Astrocyte (in vitro differentiated cells and primary cell): ENCODE measurements around the gene ITPA. TPM values are rescaled to one million over a fixed set of nuclear protein-coding genes. Genes with fewer than 3 reads are reported as not detected.

Experiments
- DNase-seq: peaks from one replicate; pipeline ENCODE4 v3.0.0-alpha.2; 2010; ENCODE audit warnings: low read depth
- FAIRE-seq: peaks from 2 replicates; lab custom pipeline; 2011; peaks lifted over from hg19 to GRCh38; lab: Jason Lieb, UNC
- H2AFZ ChIP-seq: 2 replicates; pipeline ENCODE4 v1.6.0; 2012; ENCODE audit warnings: low read depth, low read length, inconsistent platforms
- H3K27ac ChIP-seq: 2 replicates; pipeline ENCODE4 v1.5.1; 2011; ENCODE audit warnings: low read depth, low read length, inconsistent platforms
- H3K27me3 ChIP-seq: 2 replicates; pipeline ENCODE4 v1.6.0; 2011; ENCODE audit warnings: low read length, inconsistent platforms; ENCODE audit not compliant: insufficient read depth
- H3K36me3 ChIP-seq: 2 replicates; pipeline ENCODE4 v1.5.1; 2011; ENCODE audit warnings: low read length, inconsistent platforms; ENCODE audit not compliant: insufficient read depth
- H3K4me1 ChIP-seq: 2 replicates; pipeline ENCODE4 v1.5.1; 2011; ENCODE audit warnings: low read length, inconsistent platforms; ENCODE audit not compliant: insufficient read depth
- H3K4me2 ChIP-seq: 2 replicates; pipeline ENCODE4 v1.6.0; 2012; ENCODE audit warnings: low read length, inconsistent platforms
- H3K4me3 ChIP-seq: 2 replicates; pipeline ENCODE4 v1.5.1; 2011; ENCODE audit warnings: low read depth, mild to moderate bottlenecking, low read length, inconsistent platforms; ENCODE audit not compliant: insufficient read depth
- H3K79me2 ChIP-seq: 2 replicates; pipeline ENCODE4 v1.6.0; 2012; ENCODE audit warnings: mild to moderate bottlenecking, low read length, inconsistent platforms; ENCODE audit not compliant: insufficient read depth
- H3K9ac ChIP-seq: 2 replicates; pipeline ENCODE4 v1.6.0; 2012; ENCODE audit warnings: mild to moderate bottlenecking, low read length, inconsistent platforms
- H3K9me3 ChIP-seq: 2 replicates; pipeline ENCODE4 v1.5.1; 2012; ENCODE audit warnings: low read depth, mild to moderate bottlenecking, low read length, inconsistent platforms; ENCODE audit not compliant: insufficient read depth
- H4K20me1 ChIP-seq: 2 replicates; pipeline ENCODE4 v1.6.0; 2012; ENCODE audit warnings: low read length, inconsistent platforms; ENCODE audit not compliant: insufficient read depth
- H3K27ac Mint-ChIP-seq: one replicate; pipeline ENCODE4 v1.8.0; 2021; ENCODE audit warnings: mild to moderate bottlenecking, mixed read lengths; ENCODE audit not compliant: unreplicated experiment
- H3K27me3 Mint-ChIP-seq: one replicate; pipeline ENCODE4 v1.8.0; 2021; ENCODE audit warnings: low read depth, mixed read lengths; ENCODE audit not compliant: unreplicated experiment
- H3K36me3 Mint-ChIP-seq: one replicate; pipeline ENCODE4 v1.8.0; 2021; ENCODE audit warnings: low read depth, mixed read lengths; ENCODE audit not compliant: unreplicated experiment
- H3K4me1 Mint-ChIP-seq: one replicate; pipeline ENCODE4 v1.8.0; 2021; ENCODE audit warnings: low read depth, mixed read lengths; ENCODE audit not compliant: unreplicated experiment
- H3K4me3 Mint-ChIP-seq: one replicate; pipeline ENCODE4 v1.8.0; 2021; ENCODE audit warnings: mild to moderate bottlenecking, moderate library complexity, mixed read lengths; ENCODE audit not compliant: unreplicated experiment
- H3K9me3 Mint-ChIP-seq: one replicate; pipeline ENCODE4 v1.8.0; 2021; ENCODE audit warnings: mild to moderate bottlenecking, mixed read lengths; ENCODE audit not compliant: unreplicated experiment
- EZH2 ChIP-seq: IDR thresholded peaks from 2 replicates; pipeline ENCODE4 v1.6.1; 2012; ENCODE audit warnings: mild to moderate bottlenecking, low read length, inconsistent platforms; ENCODE audit not compliant: insufficient read depth
- total RNA-seq: library from RNA; stranded (reverse); gene quantifications from 2 replicates; pipeline ENCODE4 v1.2.1, GENCODE V29; 2021
- TF ChIP-seq, protein P1 (sequence below): IDR thresholded peaks from 2 replicates; pipeline ENCODE4 v1.5.1; 2011; ENCODE audit warnings: low read depth, mild to moderate bottlenecking, inconsistent platforms, low read length, moderate library complexity; ENCODE audit not compliant: insufficient read depth

The ITPA gene
- total RNA-seq, 1 donor from 2014 or later: 55.5 TPM

DNA sequence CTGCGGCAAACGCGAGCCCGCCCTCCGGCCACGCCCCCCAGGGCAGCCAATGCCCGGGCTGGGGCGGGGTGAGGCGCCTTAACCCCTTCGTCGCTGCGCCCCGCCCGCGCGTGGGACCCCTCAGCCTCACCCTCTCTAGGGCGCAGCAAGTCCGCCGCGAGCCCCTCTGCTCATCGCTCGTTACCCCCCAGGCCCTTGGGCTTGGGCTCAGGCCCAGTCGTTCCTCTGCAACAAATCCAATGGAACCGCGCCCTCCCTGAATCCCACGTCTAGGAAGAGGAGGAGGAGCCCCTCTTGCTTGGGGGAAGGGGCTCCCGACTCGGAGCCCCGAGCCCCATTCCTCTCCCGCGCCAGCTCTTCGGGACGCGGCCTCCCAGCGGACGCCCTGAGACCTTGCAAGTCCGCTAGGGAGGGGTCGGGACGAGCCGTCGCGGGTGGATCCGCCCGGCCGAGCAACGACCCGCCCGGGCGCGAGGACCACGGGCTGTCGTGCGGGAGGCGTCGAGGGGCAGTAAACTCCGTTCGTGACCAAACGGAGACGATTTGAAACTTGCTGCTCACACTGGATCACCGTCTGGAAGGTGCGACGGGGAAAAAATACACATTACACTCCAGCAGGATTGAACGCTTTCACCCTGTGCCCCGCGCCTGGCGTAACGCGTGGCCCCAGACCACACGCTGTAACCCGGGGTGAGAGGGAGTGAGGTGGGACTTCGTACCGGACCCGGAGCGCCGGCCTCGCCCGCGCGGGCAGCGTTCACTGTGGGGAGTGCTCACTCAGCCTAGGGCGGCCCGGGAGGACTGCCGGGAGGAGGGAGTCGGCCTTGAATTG lies 35.5 kb upstream of the ITPA start:
- H3K36me3 Mint-ChIP-seq: peaks cover 3% of the 10 kb centered on the region
- H3K9me3 Mint-ChIP-seq: no peaks in the 10 kb centered on the region
- peak overlapping the region; percentile 97 for H3K4me3 Mint-ChIP-seq
- peak overlapping the region; percentile 99 for H3K4me2 ChIP-seq
- H3K4me1 Mint-ChIP-seq: peaks cover 3% of the 10 kb centered on the region
- peak overlapping the region; percentile 92 for H3K4me3 ChIP-seq
- DNase-seq (peak; percentile 47), FAIRE-seq (no peak)
- H3K27me3 ChIP-seq: peaks cover 3% of the 10 kb centered on the region
- peak overlapping the region; percentile 92 for H3K9ac ChIP-seq
- TF ChIP-seq, protein P1, sequence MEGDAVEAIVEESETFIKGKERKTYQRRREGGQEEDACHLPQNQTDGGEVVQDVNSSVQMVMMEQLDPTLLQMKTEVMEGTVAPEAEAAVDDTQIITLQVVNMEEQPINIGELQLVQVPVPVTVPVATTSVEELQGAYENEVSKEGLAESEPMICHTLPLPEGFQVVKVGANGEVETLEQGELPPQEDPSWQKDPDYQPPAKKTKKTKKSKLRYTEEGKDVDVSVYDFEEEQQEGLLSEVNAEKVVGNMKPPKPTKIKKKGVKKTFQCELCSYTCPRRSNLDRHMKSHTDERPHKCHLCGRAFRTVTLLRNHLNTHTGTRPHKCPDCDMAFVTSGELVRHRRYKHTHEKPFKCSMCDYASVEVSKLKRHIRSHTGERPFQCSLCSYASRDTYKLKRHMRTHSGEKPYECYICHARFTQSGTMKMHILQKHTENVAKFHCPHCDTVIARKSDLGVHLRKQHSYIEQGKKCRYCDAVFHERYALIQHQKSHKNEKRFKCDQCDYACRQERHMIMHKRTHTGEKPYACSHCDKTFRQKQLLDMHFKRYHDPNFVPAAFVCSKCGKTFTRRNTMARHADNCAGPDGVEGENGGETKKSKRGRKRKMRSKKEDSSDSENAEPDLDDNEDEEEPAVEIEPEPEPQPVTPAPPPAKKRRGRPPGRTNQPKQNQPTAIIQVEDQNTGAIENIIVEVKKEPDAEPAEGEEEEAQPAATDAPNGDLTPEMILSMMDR: no peak
- TF ChIP-seq EZH2: peak; percentile 46
- peaks cover 19% of the 10 kb centered on the region for H3K4me1 ChIP-seq
- H3K9me3 ChIP-seq: no peaks in the 10 kb centered on the region
- H3K36me3 ChIP-seq: no peaks in the 10 kb centered on the region
- H3K27ac Mint-ChIP-seq: peak overlapping the region; percentile 94
- peaks cover 9% of the 10 kb centered on the region for H3K27me3 Mint-ChIP-seq
- no peaks in the 10 kb centered on the region for H3K79me2 ChIP-seq
- H3K27ac ChIP-seq: peak overlapping the region; percentile 81
- peak overlapping the region; percentile 95 for H2AFZ ChIP-seq
- peaks cover 15% of the 10 kb centered on the region for H4K20me1 ChIP-seq

DNA sequence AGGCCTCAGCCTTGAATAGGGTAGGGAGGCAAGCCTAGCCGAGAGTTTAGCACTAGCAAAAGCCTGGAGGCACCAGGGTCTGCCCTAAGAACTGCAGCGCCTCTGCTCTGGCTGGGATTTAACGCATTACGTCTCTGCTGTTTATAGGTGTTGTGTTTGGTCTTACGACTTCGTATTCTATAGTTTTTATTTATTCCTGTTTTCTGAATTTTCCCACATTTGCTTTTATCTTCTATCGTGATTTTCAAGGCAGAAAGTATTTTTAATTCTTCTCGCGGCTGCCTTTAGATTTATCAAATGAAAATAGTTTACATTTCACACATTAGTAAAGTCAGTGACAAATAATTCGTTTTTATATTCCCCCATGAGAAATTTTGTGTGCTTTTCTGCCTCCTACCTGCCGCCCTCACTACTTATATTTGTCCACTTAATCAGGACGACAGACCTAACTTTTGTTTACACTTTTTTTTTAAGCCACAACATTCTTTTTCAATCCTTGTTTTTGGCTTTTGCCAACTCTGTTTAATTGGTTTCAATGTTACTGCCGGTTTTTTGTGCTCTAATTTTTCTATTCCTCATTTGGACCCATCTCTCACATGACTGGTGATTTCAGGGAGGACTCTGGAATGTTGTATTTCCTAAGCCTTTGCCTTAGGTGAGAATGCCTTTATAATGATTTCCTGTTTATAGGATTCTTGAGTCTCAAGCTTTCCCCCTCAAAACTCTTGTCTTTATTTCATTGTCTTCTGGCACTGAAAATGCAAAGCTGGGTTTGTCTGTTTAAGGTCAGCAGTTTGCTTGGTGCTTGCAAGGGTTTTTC lies 34.6 kb upstream of the ITPA start:
- H2AFZ ChIP-seq: peak overlapping the region; percentile 95
- TF ChIP-seq, protein P1: no peak
- TF ChIP-seq EZH2: no peak
- no peaks in the 10 kb centered on the region for H3K9me3 Mint-ChIP-seq
- H3K27me3 ChIP-seq: no peaks in the 10 kb centered on the region
- peak overlapping the region; percentile 97 for H3K4me3 Mint-ChIP-seq
- peak overlapping the region; percentile 92 for H3K9ac ChIP-seq
- no peaks in the 10 kb centered on the region for H3K36me3 ChIP-seq
- H3K4me3 ChIP-seq: peak overlapping the region; percentile 92
- FAIRE-seq: no peak
- H3K4me1 ChIP-seq: peaks cover 19% of the 10 kb centered on the region
- no peak for DNase-seq
- peaks cover 11% of the 10 kb centered on the region for H4K20me1 ChIP-seq
- peaks cover 3% of the 10 kb centered on the region for H3K4me1 Mint-ChIP-seq
- H3K9me3 ChIP-seq: no peaks in the 10 kb centered on the region
- peaks cover 2% of the 10 kb centered on the region for H3K27me3 Mint-ChIP-seq
- no peak overlapping the region for H3K27ac ChIP-seq
- H3K79me2 ChIP-seq: no peaks in the 10 kb centered on the region
- peak overlapping the region; percentile 94 for H3K27ac Mint-ChIP-seq
- no peaks in the 10 kb centered on the region for H3K36me3 Mint-ChIP-seq
- H3K4me2 ChIP-seq: peak overlapping the region; percentile 99
